GM10248 (cell line): ENCODE data around the gene MOGAT3.

Source experiments
- CTCF ChIA-PET: fragments of 300-600 bp; sonication (Branson Sonifier 250); formaldehyde crosslinking; extraction: SDS; loops from one replicate; lab custom pipeline; 2021; ENCODE audit warnings: antibody characterized with exemption; lab: Yijun Ruan, JAX
- POLR2A ChIA-PET: fragments of 350-650 bp; sonication (Branson Sonifier 250); formaldehyde crosslinking; extraction: SDS; loops from one replicate; lab custom pipeline; 2020; ENCODE audit warnings: antibody characterized with exemption; lab: Yijun Ruan, JAX
- DNase-seq: peaks from one replicate; pipeline ENCODE4 v3.0.0; 2012; ENCODE audit errors: extremely low spot score
- CTCF ChIP-seq: IDR thresholded peaks from 2 replicates; pipeline ENCODE4 v1.5.1; 2012; ENCODE audit warnings: mild to moderate bottlenecking, low read depth; ENCODE audit errors: extremely low read depth, missing control alignments, control extremely low read depth

MOGAT3 gene

GRCh38 chr7:101239191-101239950 is 38.5 kb upstream of the MOGAT3 start:
- DNase-seq: no peak
- CTCF ChIA-PET: interaction anchor here (1.1 kb wide), 2 partner anchors 14 to 95 kb away, joined by 3 to 4 read pairs; no protein-coding TSS in a partner anchor
- POLR2A ChIA-PET: no interaction called here

GRCh38 chr7:101238226-101239182 is 37.7 kb upstream of the MOGAT3 start:
- ChIA-PET CTCF (interaction anchor here (1.1 to 1.2 kb wide), 3 partner anchors 13 to 95 kb away, joined by 3 to 4 read pairs (median 3); no protein-coding TSS in a partner anchor), POLR2A (interaction anchor here (0.7 kb wide), 1 partner anchor 19 kb away, joined by 3 read pairs; no protein-coding TSS in a partner anchor)
- TF ChIP-seq CTCF: no peak
- DNase-seq: no peak

More at GRCh38 chr7:101239191-101239950, 38.5 kb upstream of the MOGAT3 start:
- TF ChIP-seq CTCF: no peak

- CTCF ChIA-PET: interaction anchor here (0.9 to 3.7 kb wide), 4 partner anchors 7 to 54 kb away, joined by 3 to 21 read pairs (median 4); partner anchors contain the start of genes FIS1 and PLOD3
- DNase-seq: no peak
- POLR2A ChIA-PET: interaction anchor here (0.7 to 1.0 kb wide), 2 partner anchors 18 to 19 kb away, joined by 3 to 4 read pairs; partner anchors contain the start of gene ZNHIT1
- no peak for TF ChIP-seq CTCF
Measured at GRCh38 chr7:101237206-101238067, 36.6 kb upstream of the MOGAT3 start, which contains the start of gene CLDN15. TSS of gene CLDN15 (minus strand) at chr7:101237802. CDS start at chr7:101237581, 221 bp downstream.

GRCh38 chr7:101236292-101236835 is 35.5 kb upstream of the MOGAT3 start:
- CTCF ChIA-PET: interaction anchor here (0.9 to 3.7 kb wide), 4 partner anchors 8 to 55 kb away, joined by 3 to 21 read pairs (median 4); partner anchors contain the start of genes FIS1 and PLOD3
- TF ChIP-seq CTCF: no peak
- DNase-seq: no peak
- POLR2A ChIA-PET: no interaction called here

GRCh38 chr7:101235522-101235921 is 34.7 kb upstream of the MOGAT3 start:
- ChIA-PET CTCF (interaction anchor here (1.7 to 3.7 kb wide), 4 partner anchors 9 to 47 kb away, joined by 4 to 21 read pairs (median 6); partner anchors contain the start of genes FIS1 and PLOD3), POLR2A (interaction anchor here (0.6 kb wide), 1 partner anchor 14 kb away, joined by 4 read pairs; no protein-coding TSS in a partner anchor)
- no peak for TF ChIP-seq CTCF
- DNase-seq: no peak
